Posterior cingulate gyrus (tissue), 11 donors: Measurements from ENCODE around the gene CMTM7.
A peak's percentile ranks its signal among the peaks of the same experiment; 100 is the strongest.
"Not testable (repeated sequence)": the region's sequence is repeated elsewhere in the genome, so short reads cannot be mapped to it uniquely, and the experiment has no call there.

Experiments used
- DNase-seq, 10 donors: peaks; one replicate each; pipeline versions ENCODE4 v3.0.0 to v3.0.0-alpha.2; 2020 to 2021; ENCODE audit warnings: mixed read lengths in 3 of 10
- intact Hi-C: fragments of 100-400 bp; cut with DNase I; formaldehyde crosslinking; loops from one replicate; pipeline ENCODE4 v1.15.1; 2023

CMTM7 gene

DNA sequence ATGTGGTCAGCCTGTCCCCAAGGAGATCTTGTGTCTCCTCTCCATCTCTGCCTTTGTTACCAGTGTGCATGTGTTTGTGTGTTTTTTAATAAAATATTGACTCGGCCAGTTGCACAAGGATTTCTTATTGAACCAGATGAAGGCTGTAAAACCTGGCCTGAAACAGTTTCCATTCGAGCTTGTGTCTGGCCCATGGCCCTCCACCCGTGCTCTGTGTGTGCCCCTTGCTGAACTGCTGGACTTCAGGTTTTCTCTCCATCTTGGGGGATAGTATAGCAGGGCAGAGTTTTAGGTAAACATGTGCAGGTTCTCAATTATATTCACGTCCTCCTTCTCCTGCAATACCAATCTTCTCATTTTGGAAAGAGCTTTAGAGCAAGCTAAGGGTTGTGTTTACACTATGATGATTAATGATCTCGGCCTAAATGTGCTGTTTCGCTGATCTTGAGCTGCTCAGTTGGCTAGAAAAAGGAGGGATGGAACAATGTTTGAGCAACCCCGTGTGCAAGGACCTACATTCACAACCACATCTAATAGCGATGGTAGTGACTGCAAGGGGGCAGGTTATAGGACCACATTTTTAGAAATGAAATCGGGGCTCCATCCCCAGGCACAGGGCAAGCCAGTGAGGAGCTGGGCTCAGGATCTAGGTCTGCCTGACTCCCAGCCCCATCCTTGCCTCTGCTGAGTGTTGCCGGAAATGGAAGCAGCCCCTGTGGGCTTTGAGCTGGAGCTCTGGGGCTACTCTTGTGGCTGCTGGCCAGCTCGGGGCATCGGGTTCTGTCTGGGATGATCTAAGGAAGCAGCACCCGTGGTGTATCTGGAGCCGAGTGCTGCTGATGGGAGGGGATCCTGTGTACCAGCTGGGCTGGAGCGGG lies 63.3 kb downstream of the CMTM7 start:
- intact Hi-C loops: no loop called here
- no peak for DNase-seq

DNA sequence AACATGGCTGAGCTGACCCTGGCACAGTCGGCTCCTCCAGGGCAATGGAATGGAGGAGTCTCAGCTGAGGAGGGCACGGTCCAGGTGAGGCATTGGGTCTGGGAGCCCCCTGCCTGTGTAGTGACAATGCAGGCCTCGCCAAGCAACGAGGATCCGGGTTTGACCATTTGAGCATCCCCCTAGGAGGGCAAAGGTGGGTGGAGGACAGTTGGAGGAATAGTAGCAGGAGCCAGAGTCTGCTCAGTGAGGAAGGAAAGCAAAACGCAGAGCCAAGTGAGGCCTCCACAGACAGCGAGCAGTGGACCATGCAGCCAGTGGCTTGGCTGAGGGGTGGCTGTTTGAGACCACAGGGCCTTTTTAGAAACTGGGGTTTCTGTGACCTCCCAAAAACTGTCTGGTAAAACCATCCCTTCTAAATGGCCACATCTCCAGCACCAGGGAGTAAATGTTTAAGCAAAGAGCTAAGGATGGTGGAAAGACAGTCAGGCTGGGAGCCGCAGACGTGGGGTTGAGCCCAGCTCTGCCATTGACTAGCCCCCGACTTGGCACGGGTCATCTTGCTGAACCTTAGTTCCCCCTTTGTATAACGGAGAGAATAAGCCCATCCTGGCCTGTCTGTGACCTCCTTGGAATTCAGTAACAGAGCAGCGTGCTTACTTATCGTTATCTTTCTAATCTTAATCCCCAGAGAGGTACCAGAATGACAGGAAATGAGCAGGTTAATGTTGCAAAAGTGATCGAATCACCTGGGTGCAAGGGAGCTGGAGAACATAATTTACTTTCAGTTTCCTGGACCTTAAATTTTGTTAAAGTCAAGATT lies 64.2 kb downstream of the CMTM7 start:
- DNase-seq: no peak
- intact Hi-C loops: no loop called here

DNA sequence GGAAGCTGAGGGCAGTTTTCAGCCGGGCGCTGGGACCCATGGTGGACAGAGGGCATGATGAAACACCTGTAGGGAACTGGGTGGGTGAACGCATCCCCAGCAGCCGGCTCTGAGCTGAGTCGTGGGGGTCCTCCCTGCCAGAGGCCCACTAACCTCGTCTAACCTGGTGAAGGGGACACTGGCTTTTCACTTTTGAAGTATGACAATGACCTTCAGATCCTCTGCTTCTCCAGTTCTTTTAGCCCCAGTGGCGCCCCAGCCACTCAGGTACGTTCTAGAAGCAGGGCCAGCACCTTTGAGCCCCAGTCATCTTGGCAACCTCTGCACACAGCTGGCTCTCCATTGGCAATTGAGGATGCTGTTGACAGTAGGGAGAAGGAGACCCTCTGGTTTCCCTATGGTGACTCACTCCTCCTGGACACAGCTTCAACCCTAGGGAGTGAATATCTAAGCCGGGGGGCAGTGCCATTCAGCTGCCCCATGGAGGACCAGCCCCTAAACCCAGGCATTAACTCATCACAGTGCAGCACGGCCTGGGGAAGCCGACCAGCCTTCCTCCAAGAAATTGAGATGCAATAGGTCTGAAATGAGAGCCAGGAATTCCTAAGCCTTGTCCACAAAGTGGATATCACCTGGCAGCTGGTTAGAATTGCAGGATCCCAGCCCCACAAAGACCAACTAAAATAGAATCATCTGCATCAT lies 64.9 kb downstream of the CMTM7 start:
- DNase-seq: no peak
- intact Hi-C loops: no loop called here

DNA sequence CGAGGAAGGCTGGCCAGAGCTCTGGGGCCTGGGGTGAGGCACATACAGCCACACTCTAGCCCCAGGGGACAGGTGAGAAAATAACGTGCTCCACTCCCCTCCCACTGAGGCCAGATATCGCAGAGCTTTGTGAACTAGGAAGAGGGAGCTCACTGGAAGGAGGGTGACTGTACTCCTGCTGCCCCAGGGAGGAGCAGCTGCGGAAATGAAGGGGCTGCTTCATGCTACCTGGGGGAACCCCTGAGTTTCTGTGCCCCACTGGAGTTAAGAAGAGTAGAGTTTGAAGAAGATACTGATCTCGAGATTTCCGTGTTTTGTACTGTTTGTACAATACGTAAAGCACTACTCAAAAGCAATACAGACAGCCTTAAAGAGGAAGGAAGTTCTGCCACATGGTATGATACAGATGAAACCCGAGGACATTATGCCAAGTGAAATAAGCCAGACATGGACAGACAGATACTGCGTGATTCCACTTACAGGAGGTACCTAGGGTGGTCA lies 66.4 kb downstream of the CMTM7 start:
- DNase-seq: no peak
- intact Hi-C loops: no loop called here

DNA sequence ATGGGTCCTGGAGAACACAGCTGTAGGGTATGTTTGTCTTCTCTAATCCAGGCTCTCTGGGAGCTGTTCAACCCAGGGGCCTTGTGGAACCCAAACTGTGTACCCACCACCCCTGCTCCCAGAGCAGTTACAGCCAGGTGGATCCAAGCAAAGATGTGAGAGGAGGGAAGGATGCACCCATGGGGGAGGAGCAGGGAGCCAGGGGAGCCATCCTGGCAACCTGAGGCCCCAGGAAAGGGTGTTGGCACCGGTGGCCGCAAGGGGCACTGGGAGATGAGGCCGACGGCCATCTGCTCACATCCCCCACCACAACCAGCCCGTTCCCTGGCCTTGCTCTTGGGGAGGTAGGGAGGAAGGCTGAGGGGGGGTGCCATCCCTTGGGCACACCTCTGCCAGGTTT lies 67.8 kb downstream of the CMTM7 start:
- intact Hi-C loops: no loop called here
- DNase-seq: no peak

DNA sequence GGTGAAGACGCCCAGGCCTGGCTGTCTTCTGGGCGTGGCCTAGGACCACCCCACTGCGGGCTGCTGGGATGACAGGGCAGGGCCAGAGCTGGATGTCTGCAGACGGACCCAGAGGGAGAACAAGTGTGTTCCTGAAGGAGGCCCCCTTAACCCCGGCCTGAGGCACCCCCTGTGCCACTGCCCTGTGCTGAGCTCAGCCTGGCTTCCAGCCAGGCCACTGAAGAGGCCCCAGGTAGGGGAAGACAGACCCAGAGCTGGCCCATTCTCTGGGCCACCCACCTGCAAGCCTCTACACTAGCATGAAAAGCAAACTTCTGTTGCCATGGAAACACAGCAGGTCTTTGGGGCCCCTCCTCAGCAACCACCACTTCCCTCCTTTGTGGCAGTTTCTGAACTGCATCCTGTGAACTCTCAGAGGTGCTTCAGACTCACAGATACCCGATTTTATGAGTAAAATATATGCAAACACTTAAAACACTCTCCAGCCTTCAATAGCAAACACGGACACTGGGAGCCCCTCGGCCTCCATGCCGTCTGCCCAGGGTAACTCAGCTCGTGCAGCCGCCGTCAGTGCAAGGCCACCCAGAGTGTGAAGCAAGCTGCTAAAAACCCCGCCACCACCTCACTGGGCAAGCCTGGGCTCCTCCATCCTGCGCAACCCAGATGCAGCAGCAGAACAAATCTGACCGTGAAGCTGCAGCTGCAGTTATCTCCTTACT lies 68.5 kb downstream of the CMTM7 start:
- DNase-seq: no peak
- intact Hi-C loops: no loop called here

DNA sequence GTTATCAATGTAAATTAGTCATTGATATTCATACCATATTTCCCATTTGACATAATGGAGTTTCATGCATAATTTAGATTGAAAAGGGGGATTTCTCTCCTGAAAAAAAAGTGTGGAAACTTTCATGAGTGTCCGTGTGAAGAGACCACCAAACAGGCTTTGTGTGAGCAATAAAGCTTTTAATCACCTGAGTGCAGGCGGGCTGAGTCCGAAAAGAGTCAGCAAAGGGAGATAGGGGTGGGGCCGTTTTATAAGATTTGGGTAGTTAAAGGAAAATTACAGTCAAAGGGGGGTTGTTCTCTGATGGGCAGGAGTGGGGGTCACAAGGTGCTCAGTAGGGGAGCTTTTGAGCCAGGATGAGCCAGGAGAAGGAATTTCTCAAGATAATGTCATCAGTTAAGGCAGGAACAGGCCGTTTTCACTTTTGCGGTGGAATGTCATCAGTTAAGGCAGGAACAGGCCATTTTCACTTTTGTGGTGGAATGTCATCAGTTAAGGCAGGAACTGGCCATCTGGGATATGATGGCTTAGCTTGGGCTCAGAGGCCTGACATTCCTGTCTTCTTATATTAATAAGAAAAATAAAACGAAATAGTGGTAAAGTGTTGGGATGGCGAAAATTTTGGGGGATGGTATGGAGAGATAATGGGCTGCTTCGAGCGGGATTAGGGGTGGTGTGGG lies 69.3 kb downstream of the CMTM7 start:
- DNase-seq, intact Hi-C loops: not testable (repeated sequence)

DNA sequence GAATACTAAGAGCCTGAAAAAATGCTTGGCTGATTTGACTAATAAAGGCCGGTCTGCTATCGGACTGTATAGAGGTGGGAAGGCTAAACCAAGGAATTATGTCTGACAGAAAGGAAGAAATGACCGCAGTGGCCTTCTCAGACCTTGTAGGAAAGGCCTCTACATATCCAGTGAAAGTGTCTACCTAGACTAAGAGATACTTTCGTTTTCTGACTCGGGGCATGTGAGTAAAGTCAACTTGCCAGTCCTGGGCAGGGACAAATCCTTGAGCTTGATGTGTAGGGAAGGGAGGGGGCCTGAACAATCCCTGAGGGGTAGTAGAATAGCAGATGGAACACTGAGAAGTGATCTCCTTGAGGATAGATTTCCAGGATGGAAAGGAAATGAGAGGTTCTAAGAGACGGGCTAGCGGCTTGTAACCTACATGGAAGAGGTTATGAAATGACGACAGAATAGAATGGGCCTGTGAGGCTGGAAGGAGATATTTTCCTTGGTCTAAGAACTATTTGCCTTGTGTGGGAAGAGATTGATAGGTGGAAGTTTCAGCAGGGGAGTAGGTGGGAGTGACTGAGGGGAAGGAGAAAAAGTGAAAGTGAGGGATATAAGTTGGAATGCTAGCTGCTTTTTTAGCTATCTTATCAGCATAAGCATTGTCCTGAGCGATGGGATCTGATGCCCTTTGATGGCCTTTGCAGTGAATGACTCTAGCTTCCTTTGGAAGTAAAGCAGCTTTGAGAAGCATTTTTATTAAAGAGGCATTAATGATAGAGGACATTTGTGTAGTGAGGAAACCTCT lies 70.7 kb downstream of the CMTM7 start:
- DNase-seq, intact Hi-C loops: not testable (repeated sequence)

DNA sequence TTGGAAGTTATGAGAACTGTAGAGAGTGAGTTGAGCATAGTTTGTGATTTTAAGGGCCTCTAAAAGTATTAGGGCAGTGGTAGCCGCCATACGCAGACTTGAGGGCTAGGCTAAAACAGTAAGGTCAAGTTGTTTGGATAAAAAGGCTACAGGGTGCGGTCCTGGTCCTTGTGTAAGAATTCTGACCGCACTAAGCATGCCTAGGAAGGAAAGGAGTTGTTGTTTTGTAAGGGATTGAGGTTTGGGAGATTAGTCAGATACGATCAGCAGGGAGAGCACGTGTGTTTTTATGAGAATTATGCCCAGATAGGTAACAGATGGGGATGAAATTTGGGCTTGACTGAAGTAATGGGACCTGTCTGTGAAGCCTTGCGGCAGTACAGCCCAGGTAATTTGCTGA lies 71.8 kb downstream of the CMTM7 start:
- DNase-seq, intact Hi-C loops: not testable (repeated sequence)

DNA sequence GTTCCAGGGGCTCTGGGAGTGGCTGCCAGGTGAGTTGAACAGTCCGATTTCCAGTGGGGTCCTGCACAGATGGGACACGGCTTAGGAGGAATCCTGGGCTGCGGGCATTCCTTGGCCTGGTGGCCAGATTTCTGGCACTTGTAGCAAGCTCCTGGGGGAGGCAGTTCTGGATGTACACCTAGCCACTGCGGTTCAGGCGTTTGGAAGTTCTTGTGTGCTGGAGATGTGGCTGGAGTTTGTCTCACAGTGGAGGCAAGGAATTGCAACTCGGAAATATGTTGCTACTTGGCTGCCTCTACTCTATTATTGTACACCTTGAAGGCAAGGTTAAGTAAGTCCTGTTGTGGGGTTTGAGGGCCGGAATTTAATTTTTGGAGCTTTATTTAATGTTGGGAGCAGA lies 73.1 kb downstream of the CMTM7 start:
- DNase-seq: not testable (repeated sequence)
- intact Hi-C loops: loop anchor here (5.0 kb wide), 2 partner anchors 87 to 167 kb away; no protein-coding TSS in a partner anchor

DNA sequence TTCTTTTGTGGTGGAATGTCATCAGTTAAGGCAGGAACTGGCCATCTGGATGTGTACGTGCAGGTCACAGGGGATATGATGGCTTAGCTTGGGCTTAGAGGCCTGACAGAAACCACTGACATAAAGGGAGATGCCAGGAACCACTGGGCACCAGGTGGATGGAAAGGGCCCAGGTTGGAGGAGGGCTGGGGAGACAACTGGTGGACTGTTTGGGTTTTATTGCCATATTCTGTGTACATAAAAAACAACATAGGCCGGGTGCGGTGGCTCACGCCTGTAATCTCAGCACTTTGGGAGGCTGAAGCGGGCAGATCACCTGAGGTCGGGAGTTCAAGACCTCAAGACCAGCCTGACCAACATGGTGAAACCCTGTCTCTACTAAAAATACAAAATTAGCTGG lies 75.2 kb downstream of the CMTM7 start:
- DNase-seq: not testable (repeated sequence)

DNA sequence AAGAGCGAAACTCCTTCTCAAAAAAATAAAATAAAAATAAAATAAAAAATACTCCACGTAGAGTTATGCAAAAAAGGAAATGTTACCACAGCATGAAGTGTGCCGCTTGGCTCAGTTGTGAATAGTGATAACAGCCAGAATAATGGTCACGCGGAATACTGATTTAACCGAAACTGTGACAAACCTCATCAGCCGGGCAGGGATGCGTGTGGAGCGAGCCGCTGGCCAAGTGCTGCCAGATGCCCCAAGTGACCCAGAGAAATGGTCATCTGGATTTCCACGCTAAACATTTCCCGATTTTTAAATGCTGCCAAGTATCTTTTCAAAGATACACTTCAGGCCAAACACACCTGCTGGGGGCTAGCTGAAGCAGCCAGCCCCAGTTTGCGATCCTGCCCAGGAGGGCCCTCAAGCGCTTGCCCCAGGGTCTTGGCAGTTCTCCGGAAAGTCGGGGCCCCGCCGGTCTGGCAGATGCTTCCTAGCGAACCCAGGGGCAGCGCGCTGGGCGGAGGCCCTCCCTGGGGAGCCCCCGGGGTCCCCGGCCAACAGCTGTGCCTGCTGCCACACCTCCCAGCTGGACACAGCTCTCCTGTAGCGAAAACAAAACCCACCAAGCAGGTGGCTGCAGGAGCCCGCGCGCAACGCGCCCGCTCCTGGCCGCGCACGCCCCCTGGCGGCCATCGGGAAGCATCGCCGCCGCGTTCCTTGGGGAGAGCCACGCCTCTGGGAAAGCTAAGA lies 75.8 kb downstream of the CMTM7 start:
- intact Hi-C loops: loop anchor here (5.0 kb wide), 2 partner anchors 90 to 170 kb away; no protein-coding TSS in a partner anchor
- DNase-seq: peak; percentile 37 to 95 (median 74)

More for the DNA sequence above, 75.2 kb downstream of the CMTM7 start:
- intact Hi-C loops: loop anchor here (5.0 kb wide), 2 partner anchors 90 to 170 kb away; no protein-coding TSS in a partner anchor

DNA sequence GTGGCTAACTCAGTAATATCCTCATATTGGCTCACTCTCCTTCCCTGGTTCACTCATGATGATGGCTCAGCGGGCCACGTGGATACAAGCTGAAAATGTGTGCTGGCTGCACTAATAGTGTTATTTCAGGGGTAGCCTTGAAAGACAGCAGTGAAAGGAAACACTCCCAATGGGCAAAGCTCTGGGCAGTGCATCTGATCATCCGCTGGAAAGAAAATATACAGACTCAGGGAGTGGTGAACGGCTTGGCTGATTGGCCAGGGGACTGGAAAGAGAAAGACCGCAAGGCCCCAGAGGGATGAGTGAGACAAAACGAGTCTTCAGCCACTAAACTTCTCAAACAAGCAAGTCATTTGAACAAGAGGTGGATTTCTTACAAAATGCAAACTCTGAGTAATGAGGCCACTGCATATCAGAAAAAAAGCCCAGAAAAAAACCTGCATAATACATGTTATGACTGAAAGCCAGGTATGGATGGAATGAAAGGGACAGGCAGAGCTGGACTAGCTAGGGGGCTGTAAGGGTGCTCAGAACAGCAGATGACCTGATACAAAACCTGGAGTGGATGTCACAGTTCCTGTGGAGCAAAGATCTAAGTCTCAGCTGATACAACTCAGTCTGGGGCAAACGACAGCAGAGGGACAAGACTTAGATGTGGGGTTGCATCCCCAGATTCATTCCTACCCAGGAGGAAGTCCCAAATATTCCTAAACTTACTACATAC lies 77.7 kb downstream of the CMTM7 start:
- no peak for DNase-seq
- intact Hi-C loops: loop anchor here (5.0 kb wide), 2 partner anchors 92 to 172 kb away; no protein-coding TSS in a partner anchor

DNA sequence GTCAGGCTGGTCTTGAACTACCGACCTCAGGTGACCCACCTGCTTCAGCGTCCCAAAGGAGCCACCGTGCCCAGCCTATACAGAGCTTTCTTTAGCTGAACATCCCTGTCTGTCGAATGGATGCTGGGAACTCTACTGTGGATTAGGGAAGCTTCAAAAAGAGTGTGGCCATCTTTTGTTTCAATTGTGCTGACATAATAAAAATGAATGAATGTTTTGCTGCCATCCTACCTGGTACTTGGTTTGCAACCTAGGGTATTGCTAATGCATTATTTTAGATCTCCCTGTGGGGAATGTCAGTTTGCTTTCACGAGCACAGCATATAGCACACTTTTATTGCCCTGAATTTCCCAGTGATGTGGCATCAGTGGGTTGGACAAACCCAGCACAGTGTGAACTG lies 78.7 kb downstream of the CMTM7 start:
- intact Hi-C loops: no loop called here
- DNase-seq: no peak

DNA sequence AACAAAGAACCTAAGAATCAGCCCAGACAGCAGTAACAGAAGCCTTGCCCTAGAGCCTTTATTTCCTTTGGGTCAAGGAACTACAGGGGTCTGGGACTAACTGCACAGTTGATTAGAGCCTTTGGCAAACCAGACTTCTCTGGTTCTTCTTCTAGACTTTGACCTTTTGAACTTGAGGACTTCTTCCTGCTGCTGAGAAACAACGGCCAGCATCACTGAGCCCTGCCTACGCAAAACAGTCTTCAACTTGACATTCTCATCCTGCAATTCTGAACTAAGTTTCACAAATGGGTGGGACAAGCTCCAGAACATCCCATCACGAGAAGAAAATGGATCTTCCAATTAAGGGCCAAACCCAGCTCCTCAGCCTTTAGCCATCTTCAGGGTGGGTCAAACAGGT lies 79.6 kb downstream of the CMTM7 start:
- no peak for DNase-seq
- intact Hi-C loops: no loop called here

DNA sequence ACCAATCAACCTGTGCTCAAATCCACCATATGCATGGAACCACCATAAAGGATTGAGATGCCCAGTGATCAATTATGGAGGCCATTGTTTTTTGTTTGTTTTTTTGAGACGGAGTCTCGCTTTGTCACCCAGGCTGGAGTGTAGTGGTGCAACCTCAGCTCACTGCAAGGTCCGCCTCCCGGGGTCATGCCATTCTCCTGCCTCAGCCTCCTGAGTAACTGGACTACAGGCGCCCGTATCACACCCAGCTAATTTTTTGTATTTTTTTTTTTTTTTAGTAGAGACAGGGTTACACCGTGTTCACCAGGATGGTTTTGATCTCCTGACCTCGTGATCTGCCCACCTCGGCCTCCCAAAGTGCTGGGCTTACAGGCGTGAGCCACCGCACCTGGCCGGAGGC lies 80.5 kb downstream of the CMTM7 start:
- intact Hi-C loops, DNase-seq: not testable (repeated sequence)

DNA sequence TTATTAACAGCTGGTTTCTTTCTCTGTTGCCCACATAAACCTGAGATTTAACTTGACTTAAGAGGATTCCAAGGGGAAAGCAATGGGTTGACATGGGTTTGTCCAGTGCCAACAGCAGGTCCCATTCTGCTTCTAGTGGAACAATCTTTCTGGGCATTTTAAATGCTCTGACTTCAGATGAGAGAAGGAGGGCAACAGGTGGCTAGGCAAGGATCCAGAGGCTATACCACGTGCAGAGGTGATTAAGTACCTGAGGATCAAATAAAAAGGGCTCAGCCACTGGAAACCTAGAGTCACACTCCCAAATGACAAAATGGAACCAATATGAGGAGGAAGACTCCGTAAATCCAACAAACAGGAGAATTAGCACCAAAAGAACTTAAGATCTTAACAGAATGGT lies 82.5 kb downstream of the CMTM7 start:
- DNase-seq: no peak
- intact Hi-C loops: no loop called here
